GM12878 (cell line): ENCODE measurements around the gene PLTP. TPM values are rescaled to one million over a fixed set of nuclear protein-coding genes. Genes with fewer than 3 reads are reported as not detected.

Source experiments
- ATAC-seq: fragments of 200-7000 bp; cut with Tn5 transposase; 3 replicates; pipeline ENCODE4 v1.9.1; 2020; ENCODE audit warnings: mild to moderate bottlenecking, moderate library complexity
- BruUV-seq: library from RNA; stranded (reverse); fragments of 400-500 nt; replicated peaks from 2 replicates; lab custom pipeline; 2021; lab: Mats Ljungman, UMichigan
- CTCF ChIA-PET: fragments of 300-600 bp; sonication (Branson Sonifier 250); formaldehyde crosslinking; extraction: SDS; loops from one replicate; lab custom pipeline; 2021; ENCODE audit warnings: inconsistent platforms; lab: Yijun Ruan, JAX
- POLR2A ChIA-PET: fragments of 350-600 bp; formaldehyde crosslinking; extraction: SDS; loops from one replicate; lab custom pipeline; 2021; ENCODE audit warnings: inconsistent platforms; lab: Charles Lee
- RAD21 ChIA-PET: fragments of 300-600 bp; sonication (Branson Sonifier 250); formaldehyde crosslinking; loops from one replicate; lab custom pipeline; 2023; ENCODE audit warnings: antibody characterized with exemption; ENCODE audit not compliant: unreplicated experiment; lab: Charles Lee
- SMC1A ChIA-PET: fragments of 300-600 bp; sonication (Branson Sonifier 250); formaldehyde crosslinking; loops from one replicate; lab custom pipeline; 2023; ENCODE audit not compliant: unreplicated experiment, uncharacterized antibody; lab: Charles Lee
- DNase-seq: peaks from one replicate; pipeline ENCODE4 v3.0.0-alpha.2; 2011; ENCODE audit warnings: low read depth, low spot score
- FAIRE-seq: peaks from 3 replicates; lab custom pipeline; 2011; peaks lifted over from hg19 to GRCh38; lab: Jason Lieb, UNC
- H2AFZ ChIP-seq: 2 replicates; pipeline ENCODE4 v1.6.0; 2011; ENCODE audit warnings: low read depth, low read length, control low read depth; ENCODE audit not compliant: control insufficient read depth
- H3K27ac ChIP-seq: 2 replicates; pipeline ENCODE4 v1.5.1; 2011; ENCODE audit warnings: control low read depth; ENCODE audit not compliant: control insufficient read depth, insufficient read depth
- H3K27me3 ChIP-seq, 2 experiments: replicated peaks in 1 of 2; 2 replicates each; pipeline versions ENCODE4 v1.6.0 to v1.6.1; 2011; ENCODE audit warnings: low read length in 1 of 2; ENCODE audit not compliant: control insufficient read depth in 2 of 2, insufficient read depth in 2 of 2
- H3K36me3 ChIP-seq, 2 experiments: 2 replicates each; pipeline ENCODE4 v1.5.1; 2011; ENCODE audit warnings: low read length in 1 of 2; ENCODE audit not compliant: control insufficient read depth in 2 of 2, insufficient read depth in 2 of 2
- H3K4me1 ChIP-seq: 2 replicates; pipeline ENCODE4 v1.6.1; 2011; ENCODE audit warnings: mild to moderate bottlenecking, low read length, moderate library complexity, mixed read lengths; ENCODE audit not compliant: control insufficient read depth, insufficient read depth
- H3K4me2 ChIP-seq: 2 replicates; pipeline ENCODE4 v1.6.0; 2011; ENCODE audit warnings: control low read depth; ENCODE audit not compliant: control insufficient read depth, insufficient read depth
- H3K4me3 ChIP-seq: fragments of 200-600 bp; sonication (generic); 2 replicates; pipeline ENCODE4 v1.5.1; 2016
- H3K79me2 ChIP-seq: 2 replicates; pipeline ENCODE4 v1.6.0; 2011; ENCODE audit warnings: low read length; ENCODE audit not compliant: control insufficient read depth, insufficient read depth
- H3K9ac ChIP-seq: 2 replicates; pipeline ENCODE4 v1.8.0; 2011; ENCODE audit warnings: low read length, control low read depth, mixed read lengths; ENCODE audit not compliant: control insufficient read depth, insufficient read depth
- H3K9me3 ChIP-seq: replicated peaks from 3 replicates; pipeline ENCODE4 v1.5.1; 2011; ENCODE audit warnings: mild to moderate bottlenecking, low read length; ENCODE audit not compliant: control insufficient read depth, insufficient read depth
- H4K20me1 ChIP-seq: 2 replicates; pipeline ENCODE4 v1.6.0; 2011; ENCODE audit not compliant: control insufficient read depth, insufficient read depth
- CBFB ChIP-seq: IDR thresholded peaks from 2 replicates; pipeline ENCODE4 v1.6.1; 2016; ENCODE audit warnings: antibody characterized with exemption, low read depth
- GATAD2B ChIP-seq: fragments of 450-650 bp; conservative IDR thresholded peaks from 2 replicates; pipeline ENCODE4 v1.6.1; 2017; ENCODE audit warnings: low read depth, mild to moderate bottlenecking, moderate library complexity
- IRF4 ChIP-seq: IDR thresholded peaks from 2 replicates; pipeline ENCODE4 v1.6.1; 2011; ENCODE audit warnings: low read depth, low read length
- LARP7 ChIP-seq: fragments of 450-650 bp; IDR thresholded peaks from 2 replicates; pipeline ENCODE4 v1.6.1; 2017; ENCODE audit warnings: mild to moderate bottlenecking
- MYB ChIP-seq: fragments of 150-350 bp; IDR thresholded peaks from 2 replicates; pipeline ENCODE4 v1.6.1; 2014; ENCODE audit warnings: mild to moderate bottlenecking, low read depth, low read length, borderline replicate concordance
- NR2C2 ChIP-seq: IDR thresholded peaks from 2 replicates; pipeline ENCODE4 v1.6.1; 2011; ENCODE audit warnings: borderline replicate concordance, low read depth; ENCODE audit not compliant: control insufficient read depth, insufficient read length
- RCOR1 ChIP-seq: conservative IDR thresholded peaks from 2 replicates; pipeline ENCODE4 v1.6.1; 2012; ENCODE audit warnings: low read depth, low read length, improper control_type of control experiment
- SREBF1 ChIP-seq: IDR thresholded peaks from 2 replicates; pipeline ENCODE4 v1.6.1; 2012; ENCODE audit warnings: mild to moderate bottlenecking, low read length
- TAF1 ChIP-seq: IDR thresholded peaks from 2 replicates; pipeline ENCODE4 v1.6.1; 2011; ENCODE audit warnings: mild to moderate bottlenecking, low read depth, low read length, borderline replicate concordance
- TBL1XR1 ChIP-seq: IDR thresholded peaks from 2 replicates; pipeline ENCODE4 v1.6.1; 2012; ENCODE audit warnings: low read depth, low read length, improper control_type of control experiment
- TCF3 ChIP-seq: IDR thresholded peaks from 2 replicates; pipeline ENCODE4 v1.6.1; 2012; ENCODE audit warnings: low read depth, mild to moderate bottlenecking, low read length, borderline replicate concordance; ENCODE audit not compliant: insufficient read depth
- ZNF207 ChIP-seq: fragments of 450-650 bp; IDR thresholded peaks from 2 replicates; pipeline ENCODE4 v1.6.1; 2014; ENCODE audit warnings: antibody characterized with exemption, mild to moderate bottlenecking, borderline replicate concordance
- ZSCAN29 ChIP-seq: fragments of 450-650 bp; IDR thresholded peaks from 2 replicates; pipeline ENCODE4 v1.6.1; 2017; ENCODE audit warnings: mild to moderate bottlenecking, moderate library complexity
- WGBS: methylation state at CpG from one replicate; pipeline ENCODE4 v1.1.6; 2016; ENCODE audit warnings: low lambda C conversion rate; ENCODE audit not compliant: insufficient replicate concordance, insufficient coverage; ENCODE audit errors: missing lambda C conversion rate; 5-methylcytosine and 5-hydroxymethylcytosine counted together
- in situ Hi-C: fragments of 300-500 bp; cut with MboI; formaldehyde crosslinking; loops from 9 replicates; pipeline ENCODE4 v1.14.3; 2018; ENCODE audit warnings: mixed read lengths
- intact Hi-C: fragments of 100-400 bp; cut with micrococcal nuclease; formaldehyde crosslinking; loops from one replicate; pipeline ENCODE4 v1.14.2; 2022; ENCODE audit not compliant: unreplicated experiment
- polyA plus RNA-seq, 11 experiments: library from polyadenylated mRNA; depleted of rRNA in 4 of 11; unstranded in 6 of 11; stranded (reverse) in 5 of 11; fragments of >200 nt; fragmentation: Nextera tagmentation in 4 of 11; fragmentation: Illumina TruSeq in 1 of 11; extraction: Ambion mirVana in 4 of 11; extraction: Trizol in 1 of 11; gene quantifications; 1 replicate in 1 of 11; 2 replicates in 10 of 11; pipeline versions ENCODE4 v1.2.1 to v1.2.3, GENCODE V29; 2011 to 2016; ENCODE audit warnings: inconsistent platforms in 2 of 11, missing spikeins in 2 of 11, low read depth in 1 of 11
- total RNA-seq, 4 experiments: library from RNA; depleted of rRNA in 3 of 4; stranded (reverse); fragments of >200 nt in 3 of 4; fragmentation: Illumina TruSeq in 1 of 4; extraction: Trizol in 1 of 4; gene quantifications; 2 replicates each; pipeline versions ENCODE4 v1.2.1 to v1.2.3, GENCODE V29; 2013 to 2021
- TF ChIP-seq, protein P1 (sequence below): fragments of 450-650 bp; formaldehyde crosslinking; IDR thresholded peaks from 2 replicates; pipeline ENCODE4 v1.4.0; 2020; ENCODE audit warnings: mild to moderate bottlenecking, moderate library complexity

PLTP gene
- total and polyA plus RNA-seq, 10 of the 15 experiments (the other 5 are each of a cell fraction or from before 2014, with no cell fraction given), result 1.6 to 17.0 (median 7.6) TPM

DNA sequence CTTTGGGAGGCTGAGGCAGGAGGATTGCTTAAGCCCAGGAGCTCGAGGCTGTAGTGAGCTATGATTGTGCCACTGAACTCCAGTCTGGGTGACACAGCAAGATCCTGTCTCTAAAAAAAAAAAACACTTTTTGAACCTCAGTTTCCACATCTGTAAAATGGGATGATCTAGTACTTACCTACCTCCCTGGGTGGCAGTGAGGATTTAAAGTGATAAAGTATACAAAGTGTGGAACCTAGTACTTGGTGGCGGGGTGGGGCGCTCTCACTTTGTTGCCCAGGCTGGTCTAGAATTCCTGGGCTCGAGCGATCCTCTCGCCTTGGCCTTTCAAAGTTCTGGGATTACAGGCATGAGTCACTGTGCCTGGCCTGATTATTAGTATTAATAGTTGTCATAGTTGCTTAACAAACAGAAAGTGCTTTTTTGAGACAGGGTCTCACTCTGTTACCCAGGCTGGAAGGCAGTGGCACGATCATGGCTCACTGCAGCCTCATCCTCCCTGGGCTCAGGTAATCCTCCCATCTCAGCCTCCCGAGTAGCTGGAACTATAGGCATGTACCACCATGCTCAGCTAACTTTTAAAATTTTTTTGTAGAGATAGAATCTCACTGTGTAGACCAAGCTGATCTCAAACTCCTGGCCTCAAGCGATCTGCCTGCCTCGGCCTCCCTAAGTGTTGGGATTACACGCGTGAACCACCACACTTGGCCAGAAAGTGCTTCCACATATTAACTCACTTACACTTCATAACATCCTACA is 7.0 kb upstream of the PLTP start (continued):
- TF ChIP-seq, protein P1, sequence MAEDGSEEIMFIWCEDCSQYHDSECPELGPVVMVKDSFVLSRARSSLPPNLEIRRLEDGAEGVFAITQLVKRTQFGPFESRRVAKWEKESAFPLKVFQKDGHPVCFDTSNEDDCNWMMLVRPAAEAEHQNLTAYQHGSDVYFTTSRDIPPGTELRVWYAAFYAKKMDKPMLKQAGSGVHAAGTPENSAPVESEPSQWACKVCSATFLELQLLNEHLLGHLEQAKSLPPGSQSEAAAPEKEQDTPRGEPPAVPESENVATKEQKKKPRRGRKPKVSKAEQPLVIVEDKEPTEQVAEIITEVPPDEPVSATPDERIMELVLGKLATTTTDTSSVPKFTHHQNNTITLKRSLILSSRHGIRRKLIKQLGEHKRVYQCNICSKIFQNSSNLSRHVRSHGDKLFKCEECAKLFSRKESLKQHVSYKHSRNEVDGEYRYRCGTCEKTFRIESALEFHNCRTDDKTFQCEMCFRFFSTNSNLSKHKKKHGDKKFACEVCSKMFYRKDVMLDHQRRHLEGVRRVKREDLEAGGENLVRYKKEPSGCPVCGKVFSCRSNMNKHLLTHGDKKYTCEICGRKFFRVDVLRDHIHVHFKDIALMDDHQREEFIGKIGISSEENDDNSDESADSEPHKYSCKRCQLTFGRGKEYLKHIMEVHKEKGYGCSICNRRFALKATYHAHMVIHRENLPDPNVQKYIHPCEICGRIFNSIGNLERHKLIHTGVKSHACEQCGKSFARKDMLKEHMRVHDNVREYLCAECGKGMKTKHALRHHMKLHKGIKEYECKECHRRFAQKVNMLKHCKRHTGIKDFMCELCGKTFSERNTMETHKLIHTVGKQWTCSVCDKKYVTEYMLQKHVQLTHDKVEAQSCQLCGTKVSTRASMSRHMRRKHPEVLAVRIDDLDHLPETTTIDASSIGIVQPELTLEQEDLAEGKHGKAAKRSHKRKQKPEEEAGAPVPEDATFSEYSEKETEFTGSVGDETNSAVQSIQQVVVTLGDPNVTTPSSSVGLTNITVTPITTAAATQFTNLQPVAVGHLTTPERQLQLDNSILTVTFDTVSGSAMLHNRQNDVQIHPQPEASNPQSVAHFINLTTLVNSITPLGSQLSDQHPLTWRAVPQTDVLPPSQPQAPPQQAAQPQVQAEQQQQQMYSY (CRISPR knock-in tag), result no peak
- no peak for TF ChIP-seq NR2C2
- TF ChIP-seq MYB, result no peak
- TF ChIP-seq GATAD2B, result no peak
- TF ChIP-seq IRF4, result no peak
- TF ChIP-seq CBFB, result no peak
- TF ChIP-seq, all 136 proteins: peak for 0

DNA sequence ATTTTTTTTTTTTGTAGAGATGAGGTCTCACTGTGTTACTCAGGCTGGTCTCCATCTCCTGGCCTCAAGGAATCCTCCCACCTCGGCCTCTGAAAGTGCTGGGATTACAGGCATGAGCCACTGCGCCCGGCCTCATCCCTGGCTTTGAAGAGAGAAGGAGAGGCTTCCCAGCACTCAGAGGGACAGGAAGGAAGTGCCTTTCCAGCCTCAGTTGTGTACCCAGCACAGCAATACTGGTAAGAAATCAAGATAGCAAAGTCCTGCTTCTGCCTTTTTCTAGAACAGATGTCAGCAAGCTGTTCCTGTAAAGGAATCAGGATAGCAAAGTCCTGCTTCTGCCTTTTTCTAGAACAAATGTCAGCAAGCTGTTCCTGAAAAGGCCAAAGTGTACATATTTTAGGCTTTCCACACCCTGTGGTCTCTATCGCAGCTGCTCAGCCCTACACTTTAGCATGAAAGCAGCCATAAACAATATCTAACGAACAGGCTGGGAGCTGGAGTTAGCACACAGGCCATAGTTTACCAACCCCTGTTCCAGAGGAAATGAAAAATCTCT is 6.3 kb upstream of the PLTP start:
- ChIA-PET RAD21 (no interaction called here), SMC1A (interaction anchor here (1.5 kb wide), 1 partner anchor 15 kb away, joined by 5 read pairs; no protein-coding TSS in a partner anchor), POLR2A (interaction anchor here (0.6 to 1.1 kb wide), 4 partner anchors 9 to 57 kb away, joined by 3 to 8 read pairs (median 3); partner anchors contain the start of gene PCIF1), CTCF (interaction anchor here (1.2 to 1.5 kb wide), 3 partner anchors 10 to 119 kb away, joined by 3 to 4 read pairs (median 4); partner anchors contain the start of gene ZNF335)
- Histone ChIP-seq H3K4me1 (no peaks in the 10 kb centered on the region), H2AFZ (no peak overlapping the region), H3K9ac (no peak overlapping the region), H3K9me3 (no peaks in the 10 kb centered on the region), H3K79me2 (no peaks in the 10 kb centered on the region), H3K27me3 (no peaks in the 10 kb centered on the region), H3K27ac (no peak overlapping the region), H4K20me1 (no peaks in the 10 kb centered on the region), H3K36me3 (no peaks in the 10 kb centered on the region), H3K4me3 (no peak overlapping the region), H3K4me2 (no peak overlapping the region)
- no peak for DNase-seq
- TF ChIP-seq ZSCAN29, result no peak
- no peak for TF ChIP-seq RCOR1
- no peak for TF ChIP-seq TAF1
- TF ChIP-seq LARP7, result no peak
- no peak for TF ChIP-seq ZNF207
- no peak for TF ChIP-seq TCF3
- TF ChIP-seq SREBF1, result no peak
- TF ChIP-seq TBL1XR1, result no peak
- no peak for FAIRE-seq
- in situ Hi-C loops, result no loop called here
- 65% methylated on average over 5 of the region's 5 CpGs for WGBS
- intact Hi-C loops, result no loop called here
- no TSS peak for BruUV-seq
- no peak for ATAC-seq
